Smooth muscle cell (in vitro differentiated cells): Measurements from ENCODE around the gene ACKR2. TPM values are rescaled to one million over a fixed set of nuclear protein-coding genes. Genes with fewer than 3 reads are reported as not detected.

ENCODE experiments used
- DNase-seq: peaks from one replicate; lab custom pipeline; 2025; ENCODE audit not compliant: unreplicated experiment; lab: John Stamatoyannopoulos, UW
- H2AFZ ChIP-seq: fragments of 200-600 bp; sonication (generic); 2 replicates; pipeline ENCODE4 v1.6.0; 2016; ENCODE audit warnings: antibody characterized with exemption, low read depth, mild to moderate bottlenecking
- H3F3A ChIP-seq: fragments of 200-600 bp; sonication (generic); 2 replicates; pipeline ENCODE4 v1.6.0; 2017; ENCODE audit warnings: antibody characterized with exemption, low read depth
- H3K27ac ChIP-seq: fragments of 200-600 bp; sonication (generic); 2 replicates; pipeline ENCODE4 v1.5.1; 2016; ENCODE audit warnings: low read depth, mild to moderate bottlenecking
- H3K27me3 ChIP-seq: fragments of 200-600 bp; sonication (generic); 2 replicates; pipeline ENCODE4 v1.6.1; 2016; ENCODE audit warnings: low read depth, mild to moderate bottlenecking
- H3K36me3 ChIP-seq: fragments of 200-600 bp; sonication (generic); 2 replicates; pipeline ENCODE4 v1.5.1; 2016; ENCODE audit warnings: low read depth
- H3K4me1 ChIP-seq: fragments of 200-600 bp; sonication (generic); 2 replicates; pipeline ENCODE4 v1.5.1; 2016; ENCODE audit warnings: low read depth
- H3K4me2 ChIP-seq: fragments of 200-600 bp; sonication (generic); 2 replicates; pipeline ENCODE4 v1.6.0; 2016; ENCODE audit warnings: mild to moderate bottlenecking
- H3K4me3 ChIP-seq: fragments of 200-600 bp; sonication (generic); 2 replicates; pipeline ENCODE4 v1.5.1; 2016; ENCODE audit warnings: mild to moderate bottlenecking
- H3K79me2 ChIP-seq: fragments of 200-600 bp; sonication (generic); 2 replicates; pipeline ENCODE4 v1.6.0; 2016; ENCODE audit warnings: low read depth, mild to moderate bottlenecking
- H3K9ac ChIP-seq: fragments of 200-600 bp; sonication (generic); 2 replicates; pipeline ENCODE4 v1.6.0; 2016; ENCODE audit warnings: low read depth
- H3K9me3 ChIP-seq: fragments of 200-600 bp; sonication (generic); replicated peaks from 2 replicates; pipeline ENCODE4 v1.5.1; 2016; ENCODE audit warnings: low read depth
- H4K20me1 ChIP-seq: fragments of 200-600 bp; sonication (generic); 2 replicates; pipeline ENCODE4 v1.6.0; 2016; ENCODE audit warnings: low read depth
- WGBS: methylation state at CpG from one replicate; pipeline ENCODE4 v1.1.7; 2016; ENCODE audit warnings: low lambda C conversion rate; 5-methylcytosine and 5-hydroxymethylcytosine counted together
- polyA plus RNA-seq: library from polyadenylated mRNA; unstranded; fragments of >200 nt; fragmentation: Nextera tagmentation; extraction: Ambion mirVana; gene quantifications from 2 replicates; pipeline ENCODE4 v1.2.1, GENCODE V29; 2016
- total RNA-seq: library from RNA; depleted of rRNA; stranded (reverse); fragments of >200 nt; gene quantifications from 2 replicates; pipeline ENCODE4 v1.2.3, GENCODE V29; 2014
- TF ChIP-seq, protein P1 (sequence below): fragments of 200-600 bp; sonication (generic); IDR thresholded peaks from 2 replicates; pipeline ENCODE4 v1.5.1; 2017; ENCODE audit warnings: borderline replicate concordance, mild to moderate bottlenecking, antibody characterized with exemption; ENCODE audit not compliant: insufficient read depth, poor library complexity, severe bottlenecking

ACKR2 gene
- total and polyA plus RNA-seq, 2 experiments from 2014 or later = 1.1 to 17.2 TPM

DNA sequence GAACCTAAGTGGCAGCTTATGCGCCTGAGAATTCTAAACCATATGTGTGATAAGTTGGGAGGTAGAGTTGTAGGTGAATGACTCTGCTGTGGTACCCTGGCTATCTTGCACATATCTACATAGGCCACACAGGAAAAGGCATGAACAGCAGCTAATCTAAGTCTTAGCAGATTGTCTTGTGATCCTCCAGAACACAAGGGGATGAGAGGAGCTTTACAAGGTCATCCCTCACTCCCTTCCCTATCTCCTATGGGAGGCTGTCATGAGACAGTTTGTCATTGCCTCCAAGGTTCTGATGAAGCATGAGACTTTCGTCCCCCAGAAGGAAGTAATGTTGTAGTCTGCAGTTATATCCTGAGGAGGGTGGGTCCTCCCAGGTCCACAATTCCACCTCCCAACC is 93.0 kb downstream of the ACKR2 start:
- Histone ChIP-seq H3K4me1 (no peaks in the 10 kb centered on the region), H2AFZ (no peak overlapping the region), H3F3A (no peaks in the 10 kb centered on the region), H3K4me3 (no peak overlapping the region), H3K27me3 (no peaks in the 10 kb centered on the region), H4K20me1 (no peaks in the 10 kb centered on the region), H3K9me3 (no peaks in the 10 kb centered on the region), H3K9ac (no peak overlapping the region), H3K36me3 (no peaks in the 10 kb centered on the region), H3K79me2 (no peaks in the 10 kb centered on the region), H3K27ac (no peak overlapping the region), H3K4me2 (no peak overlapping the region)
- TF ChIP-seq, protein P1, sequence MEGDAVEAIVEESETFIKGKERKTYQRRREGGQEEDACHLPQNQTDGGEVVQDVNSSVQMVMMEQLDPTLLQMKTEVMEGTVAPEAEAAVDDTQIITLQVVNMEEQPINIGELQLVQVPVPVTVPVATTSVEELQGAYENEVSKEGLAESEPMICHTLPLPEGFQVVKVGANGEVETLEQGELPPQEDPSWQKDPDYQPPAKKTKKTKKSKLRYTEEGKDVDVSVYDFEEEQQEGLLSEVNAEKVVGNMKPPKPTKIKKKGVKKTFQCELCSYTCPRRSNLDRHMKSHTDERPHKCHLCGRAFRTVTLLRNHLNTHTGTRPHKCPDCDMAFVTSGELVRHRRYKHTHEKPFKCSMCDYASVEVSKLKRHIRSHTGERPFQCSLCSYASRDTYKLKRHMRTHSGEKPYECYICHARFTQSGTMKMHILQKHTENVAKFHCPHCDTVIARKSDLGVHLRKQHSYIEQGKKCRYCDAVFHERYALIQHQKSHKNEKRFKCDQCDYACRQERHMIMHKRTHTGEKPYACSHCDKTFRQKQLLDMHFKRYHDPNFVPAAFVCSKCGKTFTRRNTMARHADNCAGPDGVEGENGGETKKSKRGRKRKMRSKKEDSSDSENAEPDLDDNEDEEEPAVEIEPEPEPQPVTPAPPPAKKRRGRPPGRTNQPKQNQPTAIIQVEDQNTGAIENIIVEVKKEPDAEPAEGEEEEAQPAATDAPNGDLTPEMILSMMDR = no peak
- WGBS = 85% methylated on average over 2 of the region's 2 CpGs
- DNase-seq = no peak

GRCh38 chr3:42904076-42904475 is 94.8 kb downstream of the ACKR2 start:
- no peaks in the 10 kb centered on the region for H3F3A ChIP-seq
- no peaks in the 10 kb centered on the region for H3K9me3 ChIP-seq
- 93% methylated on average over 1 of the region's 1 CpG for WGBS
- no peak overlapping the region for H3K9ac ChIP-seq
- TF ChIP-seq, protein P1 = no peak
- no peaks in the 10 kb centered on the region for H4K20me1 ChIP-seq
- H3K4me3 ChIP-seq = no peak overlapping the region
- H3K36me3 ChIP-seq = no peaks in the 10 kb centered on the region
- no peaks in the 10 kb centered on the region for H3K79me2 ChIP-seq
- no peak overlapping the region for H2AFZ ChIP-seq
- no peak overlapping the region for H3K4me2 ChIP-seq
- no peak for DNase-seq
- no peaks in the 10 kb centered on the region for H3K4me1 ChIP-seq
- no peak overlapping the region for H3K27ac ChIP-seq
- no peaks in the 10 kb centered on the region for H3K27me3 ChIP-seq

- over 99% methylated on average over 12 of the region's 12 CpGs for WGBS
- Histone ChIP-seq H3K27me3 (no peaks in the 10 kb centered on the region), H3K4me1 (no peaks in the 10 kb centered on the region), H3F3A (no peaks in the 10 kb centered on the region), H3K79me2 (no peaks in the 10 kb centered on the region), H3K4me2 (no peak overlapping the region), H2AFZ (no peak overlapping the region), H3K27ac (no peak overlapping the region), H3K36me3 (no peaks in the 10 kb centered on the region), H4K20me1 (no peaks in the 10 kb centered on the region), H3K9me3 (no peaks in the 10 kb centered on the region), H3K4me3 (no peak overlapping the region), H3K9ac (no peak overlapping the region)
- TF ChIP-seq, protein P1 = no peak
- DNase-seq = no peak
These were observed 96.5 kb downstream of the ACKR2 start for GRCh38 chr3:42905740-42906069.

DNA sequence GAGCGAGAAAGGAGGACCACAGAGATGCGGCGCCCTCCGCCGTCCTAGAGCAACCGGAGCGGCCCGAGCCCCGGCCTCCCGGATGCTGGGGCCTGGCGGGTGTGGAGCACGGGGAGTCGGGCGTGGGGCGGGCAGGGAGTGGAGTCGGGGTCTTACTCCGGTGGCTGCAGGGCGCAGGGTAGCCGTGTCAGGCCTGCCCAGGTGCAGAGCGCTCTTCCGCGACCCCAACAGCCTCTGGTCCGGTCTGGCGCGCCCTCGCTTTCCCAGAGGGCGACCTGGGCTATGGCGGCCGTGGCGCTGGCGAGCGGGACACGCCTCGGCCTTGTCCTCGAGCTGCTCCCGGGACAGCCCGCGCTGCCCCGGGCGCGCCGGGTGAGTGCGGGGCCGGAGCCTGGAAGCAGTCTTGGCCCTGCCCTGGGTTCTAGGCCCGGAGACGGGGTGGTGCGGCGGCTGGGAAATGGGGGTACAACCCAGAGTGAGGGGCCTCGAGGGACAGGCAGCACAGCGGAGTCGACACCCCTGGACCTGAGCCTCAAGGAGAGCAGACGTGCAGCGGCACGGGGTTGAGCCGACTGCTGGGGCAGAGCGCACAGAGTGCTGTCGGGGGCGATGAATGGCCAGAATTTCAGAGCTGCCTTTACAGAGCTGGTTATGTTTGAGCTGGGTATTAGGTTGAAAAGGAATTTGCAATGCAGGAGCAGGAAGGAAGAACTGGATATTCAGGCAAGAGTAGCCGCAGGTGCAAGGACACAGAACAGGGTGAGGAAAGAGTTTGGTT is 97.0 kb downstream of the ACKR2 start, which contains the start of gene ZNF662:
Gene ZNF662, plus strand, starts transcription at position 73 of the 778 bp plus-strand sequence. CDS start 1,973 bp downstream, outside the sequence.
- Histone ChIP-seq H2AFZ (no peak within 1 kb of the TSS), H4K20me1 (no peaks in the 10 kb centered on the region), H3K4me1 (no peaks in the 10 kb centered on the region), H3K4me3 (no peak within 1 kb of the TSS), H3K36me3 (no peaks in the 10 kb centered on the region), H3F3A (no peaks in the 10 kb centered on the region), H3K9me3 (no peaks in the 10 kb centered on the region), H3K79me2 (no peaks in the 10 kb centered on the region), H3K27ac (no peak within 1 kb of the TSS), H3K9ac (no peak within 1 kb of the TSS), H3K27me3 (no peaks in the 10 kb centered on the region), H3K4me2 (no peak within 1 kb of the TSS)
- TF ChIP-seq, protein P1 = no peak
- WGBS = 97% methylated on average over 37 of the region's 59 CpGs
- no peak for DNase-seq
